CD8-positive, alpha-beta memory T cell (primary cell): ENCODE results near the gene ABCC12. TPM values are rescaled to one million over a fixed set of nuclear protein-coding genes. Genes with fewer than 3 reads are reported as not detected.

Experiments used
- CTCF ChIA-PET: fragments of 350-600 bp; sonication (Branson Sonifier 250); formaldehyde crosslinking; loops from one replicate; lab custom pipeline; 2021; ENCODE audit warnings: antibody characterized with exemption; lab: Charles Lee
- POLR2A ChIA-PET: fragments of 350-600 bp; sonication (Branson Sonifier 250); formaldehyde crosslinking; loops from one replicate; lab custom pipeline; 2021; ENCODE audit warnings: antibody characterized with exemption; lab: Charles Lee
- DNase-seq, 5 donors: peaks; one replicate each; pipeline versions ENCODE4 v3.0.0 to v3.0.0-alpha.2; 2020 to 2022; ENCODE audit warnings: mixed read lengths in 1 of 5
- H3K27ac ChIP-seq: one replicate; pipeline ENCODE4 v1.7.0; 2013; ENCODE audit warnings: low read depth, mild to moderate bottlenecking, low read length, moderate library complexity
- H3K27me3 ChIP-seq: 2 replicates; pipeline ENCODE4 v1.7.0; 2013; ENCODE audit warnings: low read length, mild to moderate bottlenecking; ENCODE audit not compliant: insufficient read depth, poor library complexity, severe bottlenecking
- H3K36me3 ChIP-seq: 2 replicates; pipeline ENCODE4 v1.7.0; 2013; ENCODE audit warnings: mild to moderate bottlenecking, low read length, moderate library complexity; ENCODE audit not compliant: insufficient read depth
- H3K4me1 ChIP-seq: 2 replicates; pipeline ENCODE4 v1.7.0; 2013; ENCODE audit warnings: mild to moderate bottlenecking, low read length, moderate library complexity; ENCODE audit not compliant: insufficient read depth
- H3K4me3 ChIP-seq: 2 replicates; pipeline ENCODE4 v1.7.0; 2013; ENCODE audit warnings: mild to moderate bottlenecking, low read length
- H3K9me3 ChIP-seq: 2 replicates; pipeline ENCODE4 v1.7.0; 2013; ENCODE audit warnings: mild to moderate bottlenecking, low read length
- H3K27ac Mint-ChIP-seq, 8 donors: one replicate each; pipeline ENCODE4 v1.8.0; 2020 to 2021; ENCODE audit warnings: mixed read lengths in 8 of 8, mild to moderate bottlenecking in 6 of 8, inconsistent platforms in 3 of 8, moderate library complexity in 3 of 8
- H3K27me3 Mint-ChIP-seq, 2 donors: one replicate each; pipeline ENCODE4 v1.8.0; 2020 to 2021; ENCODE audit warnings: mixed read lengths in 2 of 2, mild to moderate bottlenecking in 1 of 2, moderate library complexity in 1 of 2
- H3K36me3 Mint-ChIP-seq, 3 donors: one replicate each; pipeline ENCODE4 v1.8.0; 2020 to 2021; ENCODE audit warnings: mixed read lengths in 3 of 3, inconsistent platforms in 1 of 3, mild to moderate bottlenecking in 1 of 3
- H3K4me1 Mint-ChIP-seq, 3 donors: one replicate each; pipeline ENCODE4 v1.8.0; 2020 to 2021; ENCODE audit warnings: mixed read lengths in 3 of 3, inconsistent platforms in 1 of 3, mild to moderate bottlenecking in 1 of 3
- H3K4me3 Mint-ChIP-seq, 7 donors: one replicate each; pipeline ENCODE4 v1.8.0; 2020 to 2021; ENCODE audit warnings: mixed read lengths in 7 of 7, mild to moderate bottlenecking in 6 of 7, moderate library complexity in 4 of 7, inconsistent platforms in 2 of 7
- H3K9me3 Mint-ChIP-seq, 5 donors: one replicate each; pipeline ENCODE4 v1.8.0; 2020 to 2022; ENCODE audit warnings: mixed read lengths in 5 of 5, mild to moderate bottlenecking in 3 of 5, moderate library complexity in 2 of 5, inconsistent platforms in 1 of 5
- polyA plus RNA-seq: library from polyadenylated mRNA; unstranded; fragments of 300-500 nt; fragmentation: Illumina TruSeq; gene quantifications from one replicate; pipeline ENCODE4 v1.2.3, GENCODE V29; 2021
- total RNA-seq, 2 experiments: library from RNA; stranded (reverse); gene quantifications; one replicate each; pipeline ENCODE4 v1.2.3, GENCODE V29; 2021

The ABCC12 gene
- total RNA-seq: not detected
- not detected for polyA plus RNA-seq

DNA sequence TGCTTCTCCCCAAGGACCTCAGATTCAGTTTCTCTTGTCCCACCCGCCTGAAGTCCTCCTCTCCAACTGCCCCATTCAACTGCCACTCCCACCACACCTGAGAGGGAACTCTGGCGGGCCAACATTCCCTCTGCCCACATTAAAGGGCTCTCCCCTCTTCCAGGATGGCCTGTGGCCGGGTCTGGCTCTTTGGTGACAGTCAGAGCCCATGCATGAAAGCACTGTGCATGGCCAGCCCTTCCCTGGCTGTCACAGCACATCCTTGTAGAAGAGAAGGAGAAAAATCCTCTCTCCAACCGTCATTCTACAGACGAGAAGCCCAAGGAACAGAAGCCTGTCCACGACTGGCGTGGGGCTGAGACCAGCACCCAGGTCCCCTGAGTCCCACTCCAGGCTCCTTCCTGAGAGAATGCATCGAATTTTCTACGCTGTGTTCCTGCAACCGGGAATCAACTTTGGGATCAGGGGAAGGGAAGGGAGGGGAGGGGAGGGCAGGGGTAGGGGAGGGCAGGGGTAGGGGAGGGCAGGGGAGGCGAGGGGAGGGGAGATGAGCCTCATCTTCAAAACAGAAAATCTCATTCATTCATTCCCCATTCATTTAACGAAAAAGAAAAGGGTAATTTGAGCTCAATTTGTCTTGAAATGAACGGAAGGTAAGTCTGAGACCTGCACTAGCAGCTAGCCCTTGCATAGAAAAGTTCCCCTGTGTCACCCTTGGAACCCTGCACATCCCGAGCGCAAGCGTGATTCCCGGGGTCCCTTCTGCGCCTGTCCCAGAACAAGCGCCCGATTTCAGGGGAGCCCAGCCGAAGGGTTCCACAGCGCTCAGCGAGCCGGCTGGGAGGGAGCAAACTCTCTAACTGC, at the start of gene ABCC12:
Gene ABCC12, minus strand, starts transcription at position 68 of the 864 bp plus-strand sequence. CDS start 9,569 bp downstream, outside the sequence.
- no peak within 1 kb of the TSS for H3K4me3 ChIP-seq
- Mint-ChIP-seq H3K27ac (peak within 1 kb of the TSS in 1 of 8 donors; percentile 39), H3K27me3 (peaks cover 13 to 34% of the 10 kb centered on the region in 2 donors), H3K9me3 (no peaks in the 10 kb centered on the region), H3K4me1 (peaks cover 0 to 6% (median 2%) of the 10 kb centered on the region in 3 donors), H3K4me3 (no peak within 1 kb of the TSS), H3K36me3 (no peaks in the 10 kb centered on the region)
- ChIA-PET CTCF (interaction anchor here (1.4 to 4.0 kb wide), 5 partner anchors 8 to 1015 kb away, joined by 3 to 23 read pairs (median 4); partner anchors contain the start of gene NETO2), POLR2A (no interaction called here)
- H3K27ac ChIP-seq: no peak within 1 kb of the TSS
- H3K27me3 ChIP-seq: no peaks in the 10 kb centered on the region
- H3K9me3 ChIP-seq: no peaks in the 10 kb centered on the region
- H3K36me3 ChIP-seq: no peaks in the 10 kb centered on the region
- no peaks in the 10 kb centered on the region for H3K4me1 ChIP-seq
- no peak for DNase-seq

DNA sequence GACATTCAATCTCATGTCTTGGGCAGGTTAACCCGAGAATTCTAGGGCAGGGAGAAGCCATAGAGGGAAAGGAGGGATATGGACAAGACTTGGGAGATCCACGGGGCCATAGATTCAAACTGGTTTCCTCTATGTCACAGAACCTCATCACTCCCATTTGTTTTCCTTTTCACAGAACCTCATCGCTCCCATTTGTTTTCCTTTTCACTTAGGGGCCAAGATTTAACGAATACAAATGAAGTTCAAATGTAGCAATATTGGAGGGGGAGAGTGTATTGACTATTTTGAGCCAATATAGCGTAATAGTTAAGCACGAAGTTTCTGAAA, 49.0 kb upstream of the ABCC12 start:
- no peaks in the 10 kb centered on the region for H3K36me3 ChIP-seq
- H3K27ac Mint-ChIP-seq: no peak overlapping the region
- no peaks in the 10 kb centered on the region for H3K9me3 Mint-ChIP-seq
- no peak overlapping the region for H3K4me3 ChIP-seq
- H3K9me3 ChIP-seq: no peaks in the 10 kb centered on the region
- H3K4me1 ChIP-seq: no peaks in the 10 kb centered on the region
- H3K27ac ChIP-seq: no peak overlapping the region
- H3K27me3 Mint-ChIP-seq: peaks cover 9 to 40% of the 10 kb centered on the region in 2 donors
- no peaks in the 10 kb centered on the region for H3K36me3 Mint-ChIP-seq
- no peaks in the 10 kb centered on the region for H3K27me3 ChIP-seq
- H3K4me1 Mint-ChIP-seq: no peaks in the 10 kb centered on the region
- ChIA-PET CTCF (no interaction called here), POLR2A (no interaction called here)
- no peak for DNase-seq
- H3K4me3 Mint-ChIP-seq: no peak overlapping the region

DNA sequence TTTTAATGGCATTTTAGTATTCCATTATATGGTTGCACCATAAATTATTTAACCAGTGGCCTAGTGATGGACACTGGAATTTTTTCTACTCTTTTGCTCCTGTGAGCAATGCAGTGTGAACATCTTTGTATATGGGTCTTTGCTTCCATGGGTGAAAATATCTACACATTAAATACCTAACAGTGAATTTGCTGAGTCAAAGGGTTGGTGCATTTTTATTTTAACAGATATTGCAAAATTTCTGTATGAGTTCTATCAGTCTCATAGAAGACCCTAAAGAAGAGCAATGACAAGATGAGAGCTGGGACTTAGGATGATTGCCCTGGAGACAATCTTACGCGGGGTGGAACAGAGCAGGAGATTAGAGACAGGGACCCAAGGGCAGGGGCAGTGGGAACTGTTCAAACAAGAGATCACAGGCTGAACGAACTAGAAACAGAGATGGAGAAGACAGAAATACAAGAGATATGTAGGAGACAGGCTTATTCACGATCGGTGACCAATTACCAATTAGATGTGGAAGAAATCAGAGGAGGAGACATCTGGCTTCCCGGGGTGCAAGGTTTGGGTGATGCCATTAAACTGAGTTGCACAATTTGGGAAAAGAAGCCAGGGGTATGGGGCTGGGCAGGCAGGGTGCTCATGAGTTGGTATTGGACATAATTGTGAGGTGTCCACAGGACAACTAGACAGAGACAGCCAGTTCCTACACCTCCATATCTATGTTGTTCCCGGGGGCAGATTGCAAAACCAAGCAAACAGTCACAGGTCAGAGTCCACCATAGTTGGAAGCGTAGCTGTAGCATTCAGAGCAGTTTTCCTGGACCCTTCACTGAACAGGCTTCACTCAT, 48.4 kb upstream of the ABCC12 start:
- no peaks in the 10 kb centered on the region for H3K27me3 ChIP-seq
- no peaks in the 10 kb centered on the region for H3K4me1 ChIP-seq
- POLR2A ChIA-PET: no interaction called here
- H3K36me3 Mint-ChIP-seq: no peaks in the 10 kb centered on the region
- no peak overlapping the region for H3K4me3 Mint-ChIP-seq
- no peaks in the 10 kb centered on the region for H3K36me3 ChIP-seq
- DNase-seq: no peak
- no peak overlapping the region for H3K4me3 ChIP-seq
- CTCF ChIA-PET: no interaction called here
- no peaks in the 10 kb centered on the region for H3K9me3 Mint-ChIP-seq
- no peaks in the 10 kb centered on the region for H3K9me3 ChIP-seq
- no peak overlapping the region for H3K27ac Mint-ChIP-seq
- no peak overlapping the region for H3K27ac ChIP-seq
- no peaks in the 10 kb centered on the region for H3K4me1 Mint-ChIP-seq
- peaks cover 9 to 40% of the 10 kb centered on the region in 2 donors for H3K27me3 Mint-ChIP-seq

DNA sequence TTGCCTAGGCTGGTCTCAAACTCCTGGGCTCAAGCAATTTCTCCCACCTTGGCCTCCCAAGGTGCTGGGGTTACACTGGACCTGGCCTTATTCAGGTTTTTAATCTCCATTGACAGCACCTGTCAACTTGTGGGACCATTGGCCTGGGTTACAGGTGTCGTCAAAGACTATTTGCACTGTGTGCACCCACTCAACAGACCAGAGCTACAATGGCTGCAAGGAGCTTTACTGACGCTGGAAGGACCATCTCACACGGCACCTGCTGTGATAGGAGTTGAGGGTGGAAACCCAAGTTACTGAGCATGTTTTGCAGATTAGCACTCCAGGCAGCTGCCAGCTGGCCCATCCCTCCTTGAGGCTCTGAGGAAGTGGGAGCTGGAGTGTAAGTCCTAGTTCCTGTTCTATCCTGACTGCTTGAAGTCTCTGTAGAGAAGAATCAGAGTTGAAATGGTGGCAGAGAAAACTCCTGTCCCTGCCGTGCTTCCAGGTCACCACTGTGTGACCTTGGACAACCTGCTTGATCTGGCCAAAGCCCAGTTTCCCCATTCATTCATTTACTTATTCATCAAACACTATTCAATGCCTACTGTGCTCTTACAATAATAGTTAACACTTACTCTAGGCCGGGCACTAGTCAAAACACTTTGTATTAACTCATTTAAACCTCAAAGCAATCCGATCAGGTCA, 45.9 kb upstream of the ABCC12 start:
- DNase-seq: no peak
- H3K27me3 ChIP-seq: no peaks in the 10 kb centered on the region
- H3K9me3 ChIP-seq: no peaks in the 10 kb centered on the region
- CTCF ChIA-PET: no interaction called here
- POLR2A ChIA-PET: no interaction called here
- Mint-ChIP-seq H3K36me3 (no peaks in the 10 kb centered on the region), H3K9me3 (peaks cover 0 to 3% (median 0%) of the 10 kb centered on the region in 5 donors), H3K4me3 (no peak overlapping the region), H3K4me1 (no peaks in the 10 kb centered on the region), H3K27ac (no peak overlapping the region), H3K27me3 (peaks cover 8 to 33% of the 10 kb centered on the region in 2 donors)
- H3K4me3 ChIP-seq: no peak overlapping the region
- H3K4me1 ChIP-seq: no peaks in the 10 kb centered on the region
- no peak overlapping the region for H3K27ac ChIP-seq
- H3K36me3 ChIP-seq: no peaks in the 10 kb centered on the region

DNA sequence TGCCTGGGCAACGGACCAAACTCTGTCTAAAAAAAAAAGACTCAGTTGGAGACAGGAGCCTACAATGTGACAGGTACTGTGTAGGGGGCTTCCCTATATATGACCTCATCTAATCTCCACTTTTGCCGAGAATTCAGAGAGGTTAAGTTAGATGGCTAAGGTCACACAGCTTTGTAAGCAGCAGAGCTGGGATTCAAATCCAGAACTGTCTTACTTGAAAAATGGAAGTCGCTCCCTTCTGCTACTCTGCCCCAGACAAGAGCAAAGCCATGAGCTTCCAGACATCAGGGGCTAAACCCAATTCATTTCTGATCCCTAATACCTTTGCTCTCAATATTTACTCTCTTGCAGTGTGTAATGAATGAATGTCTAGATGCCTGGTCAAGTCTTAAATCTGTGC, 41.5 kb upstream of the ABCC12 start:
- peaks cover 3 to 12% of the 10 kb centered on the region in 2 donors for H3K27me3 Mint-ChIP-seq
- CTCF ChIA-PET: no interaction called here

DNA sequence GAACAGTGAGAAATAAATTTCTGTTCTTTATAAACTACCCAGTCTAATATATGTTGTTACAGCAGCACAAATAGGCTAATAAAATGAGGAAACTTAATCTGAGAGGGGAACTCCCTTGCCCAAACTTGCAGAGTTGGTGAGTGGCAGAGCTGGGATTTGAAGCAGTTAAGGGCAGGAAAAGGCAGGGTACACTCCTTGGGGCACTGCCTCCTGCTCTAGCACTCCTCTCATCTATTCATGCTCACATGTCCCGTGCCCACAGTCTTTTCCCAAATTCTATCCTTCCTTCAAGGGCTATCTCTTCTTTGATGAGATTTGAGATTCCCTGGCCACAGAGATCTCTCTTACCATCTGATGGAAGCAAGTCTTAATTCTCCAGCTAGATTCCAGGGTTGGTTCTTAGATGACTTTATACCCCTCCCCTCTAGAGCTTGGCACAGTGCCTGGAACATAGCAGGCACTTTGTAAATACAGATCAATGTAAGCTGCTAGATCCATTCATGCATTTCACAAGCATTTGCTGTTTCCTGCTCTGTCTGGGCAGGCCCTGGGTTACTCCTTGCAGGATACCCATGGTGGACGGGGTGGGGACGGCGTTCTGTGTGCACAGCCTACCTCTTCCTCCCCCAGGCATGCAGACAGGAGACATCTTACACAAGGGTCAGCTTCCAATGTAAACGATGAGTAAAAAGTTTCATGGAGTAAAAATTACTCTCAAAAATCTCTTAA, 39.2 kb upstream of the ABCC12 start:
- Mint-ChIP-seq H3K27ac (no peak overlapping the region), H3K27me3 (peaks cover 3 to 9% of the 10 kb centered on the region in 2 donors), H3K4me1 (no peaks in the 10 kb centered on the region), H3K4me3 (no peak overlapping the region), H3K9me3 (peaks cover 0 to 3% (median 0%) of the 10 kb centered on the region in 5 donors), H3K36me3 (no peaks in the 10 kb centered on the region)
- Histone ChIP-seq H3K9me3 (no peaks in the 10 kb centered on the region), H3K4me1 (no peaks in the 10 kb centered on the region), H3K4me3 (no peak overlapping the region), H3K36me3 (no peaks in the 10 kb centered on the region), H3K27me3 (no peaks in the 10 kb centered on the region), H3K27ac (no peak overlapping the region)
- POLR2A ChIA-PET: no interaction called here
- CTCF ChIA-PET: no interaction called here
- DNase-seq: no peak

More for the DNA sequence above, 41.5 kb upstream of the ABCC12 start:
- Histone ChIP-seq H3K9me3 (no peaks in the 10 kb centered on the region), H3K4me3 (no peak overlapping the region), H3K27ac (no peak overlapping the region), H3K36me3 (no peaks in the 10 kb centered on the region), H3K27me3 (no peaks in the 10 kb centered on the region), H3K4me1 (no peaks in the 10 kb centered on the region)
- no peaks in the 10 kb centered on the region for H3K4me1 Mint-ChIP-seq
- peaks cover 0 to 3% (median 0%) of the 10 kb centered on the region in 5 donors for H3K9me3 Mint-ChIP-seq
- POLR2A ChIA-PET: no interaction called here
- no peak overlapping the region for H3K27ac Mint-ChIP-seq
- no peaks in the 10 kb centered on the region for H3K36me3 Mint-ChIP-seq
- no peak overlapping the region for H3K4me3 Mint-ChIP-seq
- no peak for DNase-seq

DNA sequence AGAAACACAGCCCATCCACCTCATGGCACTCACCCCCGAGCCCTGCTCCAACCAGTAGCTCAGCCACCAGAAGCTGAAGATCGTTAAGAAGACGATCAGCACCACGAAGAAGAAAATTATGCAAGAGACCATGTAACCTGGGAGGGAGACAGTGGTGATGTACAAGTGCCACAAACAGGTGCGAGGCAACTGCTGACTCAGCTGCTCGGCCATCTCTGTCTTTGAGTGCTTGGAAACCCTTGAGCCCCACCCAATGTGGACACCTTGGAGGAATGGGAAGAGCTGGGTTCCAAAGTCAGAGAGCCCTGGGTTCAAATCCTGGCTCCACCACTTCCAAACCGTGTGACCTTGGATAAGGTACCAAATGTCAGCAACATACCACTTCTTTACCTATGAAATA, 38.1 kb upstream of the ABCC12 start:
- ChIA-PET CTCF (no interaction called here), POLR2A (no interaction called here)
- H3K4me3 Mint-ChIP-seq: no peak overlapping the region
- H3K27ac Mint-ChIP-seq: no peak overlapping the region
- H3K27me3 Mint-ChIP-seq: peaks cover 3 to 9% of the 10 kb centered on the region in 2 donors
- DNase-seq: no peak
- no peaks in the 10 kb centered on the region for H3K4me1 Mint-ChIP-seq
- H3K4me3 ChIP-seq: no peak overlapping the region
- H3K27me3 ChIP-seq: no peaks in the 10 kb centered on the region
- no peak overlapping the region for H3K27ac ChIP-seq
- H3K4me1 ChIP-seq: no peaks in the 10 kb centered on the region
- no peaks in the 10 kb centered on the region for H3K9me3 ChIP-seq
- no peaks in the 10 kb centered on the region for H3K36me3 ChIP-seq
- no peaks in the 10 kb centered on the region for H3K36me3 Mint-ChIP-seq
- H3K9me3 Mint-ChIP-seq: peaks cover 0 to 3% (median 0%) of the 10 kb centered on the region in 5 donors
